ENCODE data around the gene YAF2. TPM values are rescaled to one million over a fixed set of nuclear protein-coding genes. Genes with fewer than 3 reads are reported as not detected.
"Not testable (repeated sequence)": the region's sequence is repeated elsewhere in the genome, so short reads cannot be mapped to it uniquely, and the experiment has no call there.

The YAF2 gene
- total RNA-seq, 1 donor, result 19.9 TPM

DNA sequence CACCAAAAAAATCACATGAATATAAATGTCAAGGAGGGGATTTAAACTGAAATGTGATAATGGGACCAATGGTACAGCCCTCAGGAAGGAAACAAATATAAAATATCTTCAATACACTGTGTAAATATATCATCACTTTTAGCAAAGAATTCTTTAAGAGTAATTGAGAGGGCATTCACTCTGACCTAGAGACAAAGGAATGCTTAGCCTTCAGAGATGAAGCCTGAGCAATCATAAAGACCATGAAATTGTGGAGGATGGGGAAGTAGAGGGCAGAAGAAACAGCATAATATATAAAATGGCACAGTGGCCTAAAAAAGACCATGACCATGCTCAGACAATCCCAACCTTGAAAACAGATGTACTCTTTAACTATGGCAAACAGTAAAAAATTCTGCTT, 20.4 kb downstream of the YAF2 start:
- peak overlapping the region; percentile 33 for H3K4me2 ChIP-seq (ENCODE audit: insufficient read depth, low read length)
- peak overlapping the region; percentile 44 for H3K27ac ChIP-seq (ENCODE audit: low read depth, low read length)
- TF ChIP-seq, protein P1, sequence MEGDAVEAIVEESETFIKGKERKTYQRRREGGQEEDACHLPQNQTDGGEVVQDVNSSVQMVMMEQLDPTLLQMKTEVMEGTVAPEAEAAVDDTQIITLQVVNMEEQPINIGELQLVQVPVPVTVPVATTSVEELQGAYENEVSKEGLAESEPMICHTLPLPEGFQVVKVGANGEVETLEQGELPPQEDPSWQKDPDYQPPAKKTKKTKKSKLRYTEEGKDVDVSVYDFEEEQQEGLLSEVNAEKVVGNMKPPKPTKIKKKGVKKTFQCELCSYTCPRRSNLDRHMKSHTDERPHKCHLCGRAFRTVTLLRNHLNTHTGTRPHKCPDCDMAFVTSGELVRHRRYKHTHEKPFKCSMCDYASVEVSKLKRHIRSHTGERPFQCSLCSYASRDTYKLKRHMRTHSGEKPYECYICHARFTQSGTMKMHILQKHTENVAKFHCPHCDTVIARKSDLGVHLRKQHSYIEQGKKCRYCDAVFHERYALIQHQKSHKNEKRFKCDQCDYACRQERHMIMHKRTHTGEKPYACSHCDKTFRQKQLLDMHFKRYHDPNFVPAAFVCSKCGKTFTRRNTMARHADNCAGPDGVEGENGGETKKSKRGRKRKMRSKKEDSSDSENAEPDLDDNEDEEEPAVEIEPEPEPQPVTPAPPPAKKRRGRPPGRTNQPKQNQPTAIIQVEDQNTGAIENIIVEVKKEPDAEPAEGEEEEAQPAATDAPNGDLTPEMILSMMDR (IDR thresholded peaks at IDR 0.05; ENCODE audit: extremely low read depth, low read depth, low read length), result no peak
- H2AFZ ChIP-seq (ENCODE audit: low read length), result no peak overlapping the region
- peaks cover 79% of the 10 kb centered on the region for H3K79me2 ChIP-seq (ENCODE audit: insufficient read depth, low read length)
- peaks cover 1% of the 10 kb centered on the region for H3K36me3 ChIP-seq (ENCODE audit: insufficient read depth, low read length)
- no peak for DNase-seq (ENCODE audit: insufficient read length, low spot score, missing footprints)
- no peak overlapping the region for H3K4me3 ChIP-seq (ENCODE audit: insufficient read depth, low read length)
- peaks cover 8% of the 10 kb centered on the region for H4K20me1 ChIP-seq (ENCODE audit: insufficient read depth, low read length)
- peaks cover 18% of the 10 kb centered on the region for H3K4me1 ChIP-seq (ENCODE audit: insufficient read depth, low read length)
- no peaks in the 10 kb centered on the region for H3K27me3 ChIP-seq (ENCODE audit: insufficient read depth, low read length)
- no peaks in the 10 kb centered on the region for H3K9me3 ChIP-seq (ENCODE audit: low read depth, low read length)

DNA sequence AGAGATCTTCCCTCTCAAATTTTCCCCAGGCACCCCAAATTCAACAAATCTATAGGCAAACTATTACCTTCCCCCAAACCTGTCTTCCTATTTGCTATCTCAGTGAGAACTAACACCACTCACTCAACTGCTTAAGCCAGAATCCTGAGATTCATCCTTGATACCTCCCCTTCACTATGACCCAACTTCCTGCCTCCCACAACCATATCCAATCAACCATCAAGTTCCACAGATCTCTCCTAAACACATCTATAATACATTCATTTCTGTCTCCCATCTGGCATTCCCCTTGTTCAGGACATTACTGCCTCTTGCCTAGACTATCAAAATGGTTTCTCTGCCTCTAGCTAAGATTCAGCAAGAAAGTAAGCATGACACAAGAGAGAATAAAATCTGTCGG, 21.3 kb downstream of the YAF2 start:
- no peak overlapping the region for H3K27ac ChIP-seq (ENCODE audit: low read depth, low read length)
- peaks cover 6% of the 10 kb centered on the region for H4K20me1 ChIP-seq (ENCODE audit: insufficient read depth, low read length)
- H3K9me3 ChIP-seq (ENCODE audit: low read depth, low read length), result no peaks in the 10 kb centered on the region
- H3K4me3 ChIP-seq (ENCODE audit: insufficient read depth, low read length), result no peak overlapping the region
- peaks cover 73% of the 10 kb centered on the region for H3K79me2 ChIP-seq (ENCODE audit: insufficient read depth, low read length)
- no peak overlapping the region for H3K4me2 ChIP-seq (ENCODE audit: insufficient read depth, low read length)
- TF ChIP-seq, protein P1 (IDR thresholded peaks at IDR 0.05; ENCODE audit: extremely low read depth, low read depth, low read length), result no peak
- H3K36me3 ChIP-seq (ENCODE audit: insufficient read depth, low read length), result no peaks in the 10 kb centered on the region
- peaks cover 18% of the 10 kb centered on the region for H3K4me1 ChIP-seq (ENCODE audit: insufficient read depth, low read length)
- DNase-seq (ENCODE audit: insufficient read length, low spot score, missing footprints), result no peak
- no peaks in the 10 kb centered on the region for H3K27me3 ChIP-seq (ENCODE audit: insufficient read depth, low read length)
- H2AFZ ChIP-seq (ENCODE audit: low read length), result no peak overlapping the region

DNA sequence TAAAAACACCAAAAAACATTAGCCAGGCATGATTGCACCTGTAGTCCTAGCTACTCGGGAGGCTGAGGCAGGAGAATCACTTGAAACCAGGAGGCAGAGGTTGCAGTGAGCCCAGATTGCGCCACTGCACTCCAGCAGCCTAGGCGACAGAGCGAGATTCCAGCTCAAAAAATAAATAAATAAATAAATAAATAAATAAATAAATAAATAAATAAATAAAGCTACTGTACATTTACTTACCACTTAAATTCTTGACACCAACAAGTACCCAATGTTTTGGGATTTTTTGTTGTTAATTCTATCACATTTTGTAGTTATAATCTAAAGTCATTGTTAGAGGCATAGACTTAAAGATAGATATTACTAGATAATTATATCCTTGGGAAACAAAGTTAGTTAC, 22.3 kb downstream of the YAF2 start:
- H3K27ac ChIP-seq (ENCODE audit: low read depth, low read length); H3K36me3 ChIP-seq (ENCODE audit: insufficient read depth, low read length); H2AFZ ChIP-seq (ENCODE audit: low read length); H4K20me1 ChIP-seq (ENCODE audit: insufficient read depth, low read length); DNase-seq (ENCODE audit: insufficient read length, low spot score, missing footprints); H3K4me3 ChIP-seq (ENCODE audit: insufficient read depth, low read length); H3K27me3 ChIP-seq (ENCODE audit: insufficient read depth, low read length); H3K9me3 ChIP-seq (ENCODE audit: low read depth, low read length); H3K4me2 ChIP-seq (ENCODE audit: insufficient read depth, low read length): not testable (repeated sequence)
- Histone ChIP-seq H3K79me2 (ENCODE audit: insufficient read depth, low read length) (peaks cover 67% of the 10 kb centered on the region), H3K4me1 (ENCODE audit: insufficient read depth, low read length) (peaks cover 18% of the 10 kb centered on the region)

DNA sequence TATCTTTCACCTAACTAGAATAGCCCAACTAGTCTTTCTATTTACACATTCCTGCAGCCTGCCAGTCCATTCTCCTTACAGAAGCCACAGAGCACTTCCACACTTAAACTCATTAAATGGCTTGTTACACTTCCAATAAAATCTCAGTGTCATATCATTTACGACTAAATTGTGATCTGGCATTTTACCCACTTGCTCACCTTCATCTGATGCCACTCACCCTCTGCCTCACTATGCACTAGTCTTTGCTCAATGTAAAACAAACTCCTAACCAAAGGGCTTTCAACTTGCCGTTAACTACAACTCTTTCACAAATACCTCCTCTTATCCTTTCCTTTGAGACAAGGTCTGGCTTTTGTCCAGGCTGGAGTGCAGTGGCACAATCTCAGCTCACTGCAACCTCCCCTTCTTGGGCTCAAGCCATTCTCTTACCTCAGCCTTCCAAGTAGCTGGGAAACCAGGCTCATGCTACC, 24.1 kb downstream of the YAF2 start:
- H2AFZ ChIP-seq (ENCODE audit: low read length), result no peak overlapping the region
- H3K4me3 ChIP-seq (ENCODE audit: insufficient read depth, low read length), result no peak overlapping the region
- peak overlapping the region; percentile 4 for H3K4me2 ChIP-seq (ENCODE audit: insufficient read depth, low read length)
- peaks cover 3% of the 10 kb centered on the region for H4K20me1 ChIP-seq (ENCODE audit: insufficient read depth, low read length)
- no peak for DNase-seq (ENCODE audit: insufficient read length, low spot score, missing footprints)
- H3K27ac ChIP-seq (ENCODE audit: low read depth, low read length), result no peak overlapping the region
- H3K4me1 ChIP-seq (ENCODE audit: insufficient read depth, low read length), result peaks cover 12% of the 10 kb centered on the region
- H3K79me2 ChIP-seq (ENCODE audit: insufficient read depth, low read length), result peaks cover 54% of the 10 kb centered on the region
- TF ChIP-seq, protein P1 (IDR thresholded peaks at IDR 0.05; ENCODE audit: extremely low read depth, low read depth, low read length), result no peak
- H3K9me3 ChIP-seq (ENCODE audit: low read depth, low read length), result no peaks in the 10 kb centered on the region
- H3K27me3 ChIP-seq (ENCODE audit: insufficient read depth, low read length), result no peaks in the 10 kb centered on the region
- H3K36me3 ChIP-seq (ENCODE audit: insufficient read depth, low read length), result peaks cover 14% of the 10 kb centered on the region
